HPDE6-E6E7 (cell line): ENCODE measurements around the gene CCDC9B.

ENCODE experiments used
- DNase-seq: peaks from one replicate; pipeline ENCODE4 v3.0.0; 2011; ENCODE audit warnings: missing footprints; ENCODE audit errors: extremely low spot score

The CCDC9B gene

GRCh38 chr15:40310001-40310959, 30.5 kb downstream of the CCDC9B start:
- no peak for DNase-seq

- DNase-seq: no peak
Observed at GRCh38 chr15:40309344-40309862, 31.3 kb downstream of the CCDC9B start.

DNA sequence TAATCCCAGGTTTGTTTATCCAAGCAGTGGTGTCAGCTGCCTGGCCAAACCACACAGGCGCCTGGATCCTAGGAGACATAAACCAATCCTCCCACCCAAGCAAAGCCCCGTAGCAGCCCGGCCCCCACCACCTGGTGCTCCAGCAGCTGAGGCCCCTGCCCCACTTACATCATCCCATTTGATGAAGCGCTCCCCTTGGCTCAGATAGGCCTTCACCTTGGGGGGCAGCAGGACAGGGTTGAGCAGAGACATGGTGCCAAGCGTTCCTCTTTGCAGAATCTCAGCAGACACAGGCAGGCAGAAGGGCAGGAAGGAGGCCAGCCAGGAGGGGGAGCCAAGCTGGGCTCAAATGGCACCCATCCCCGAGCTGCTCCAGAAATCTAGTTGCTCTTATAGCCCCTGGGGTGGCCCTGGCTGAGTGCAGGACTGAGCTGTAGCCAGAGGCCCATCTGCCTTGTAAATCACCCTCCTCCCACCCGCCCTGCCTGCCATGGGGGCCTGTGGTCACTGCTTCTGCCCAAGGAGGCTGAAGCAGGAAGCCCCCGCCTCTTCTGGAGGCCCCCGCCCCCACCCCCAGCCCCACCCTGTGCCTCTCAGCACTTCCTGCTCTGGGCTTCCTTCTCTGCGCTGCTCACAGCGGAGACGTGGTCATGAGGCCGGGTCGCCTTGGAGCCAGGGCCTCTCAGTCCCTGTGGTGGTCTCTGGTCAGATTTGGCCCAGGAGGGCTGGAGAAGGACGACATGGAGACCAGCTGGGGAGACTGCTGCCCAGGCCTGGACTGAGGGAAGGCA, 33.1 kb downstream of the CCDC9B start, which contains the start of gene PLCB2:
PLCB2 (minus strand) TSS at position 515 of the 791 bp plus-strand sequence; CDS start at position 252, 263 bp downstream.
- DNase-seq: no peak

- no peak for DNase-seq
Observed at GRCh38 chr15:40306908-40307307, 33.8 kb downstream of the CCDC9B start.

- no peak for DNase-seq
Observed at GRCh38 chr15:40306371-40306770, 34.4 kb downstream of the CCDC9B start.

DNA sequence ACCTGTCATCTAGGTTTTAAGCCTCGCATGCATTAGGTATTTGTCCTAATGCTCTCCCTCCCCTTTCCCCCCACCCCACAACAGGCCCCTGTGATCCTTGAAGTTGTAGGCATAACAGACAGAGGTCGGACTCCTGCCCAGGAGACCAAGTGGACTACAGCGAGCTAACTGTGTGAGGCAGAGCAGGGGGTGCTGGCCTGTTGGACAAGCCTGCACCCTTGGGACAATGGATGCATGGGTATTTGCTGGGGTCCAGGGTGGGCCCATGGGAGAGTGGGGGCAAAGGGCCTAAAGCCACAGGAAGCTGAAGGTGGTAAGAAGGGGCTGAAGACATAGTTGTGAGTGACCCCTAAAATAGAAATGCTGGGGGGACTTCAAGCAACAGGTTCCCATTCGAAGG, 35.5 kb downstream of the CCDC9B start:
- no peak for DNase-seq

DNA sequence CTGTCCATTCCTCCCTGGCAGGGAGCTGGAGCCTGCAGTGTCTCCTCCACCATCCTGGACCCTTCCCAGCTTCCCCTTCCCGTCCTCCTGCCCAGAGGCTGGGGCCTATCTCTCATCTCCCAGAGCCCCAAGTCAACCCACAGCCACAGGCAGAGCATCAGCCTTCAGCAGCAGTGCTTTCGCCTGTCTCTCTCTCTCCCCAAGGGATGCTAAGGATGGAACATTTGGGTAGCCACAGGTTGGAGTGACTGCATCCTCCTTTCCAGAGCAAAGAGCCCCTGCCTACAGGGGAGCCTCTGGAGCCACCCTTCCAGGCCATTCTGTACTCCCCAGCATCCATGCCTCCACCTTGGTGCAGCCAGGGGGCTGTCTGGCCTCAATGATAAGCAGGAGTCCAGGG, 37.2 kb downstream of the CCDC9B start:
- DNase-seq: no peak

- no peak for DNase-seq
Observed at GRCh38 chr15:40302981-40303380, 37.8 kb downstream of the CCDC9B start.

GRCh38 chr15:40302288-40302886, 38.4 kb downstream of the CCDC9B start:
- DNase-seq: no peak

GRCh38 chr15:40301467-40302179, 39.1 kb downstream of the CCDC9B start:
- no peak for DNase-seq

- no peak for DNase-seq
Observed at GRCh38 chr15:40300771-40301170, 40.0 kb downstream of the CCDC9B start.

DNA sequence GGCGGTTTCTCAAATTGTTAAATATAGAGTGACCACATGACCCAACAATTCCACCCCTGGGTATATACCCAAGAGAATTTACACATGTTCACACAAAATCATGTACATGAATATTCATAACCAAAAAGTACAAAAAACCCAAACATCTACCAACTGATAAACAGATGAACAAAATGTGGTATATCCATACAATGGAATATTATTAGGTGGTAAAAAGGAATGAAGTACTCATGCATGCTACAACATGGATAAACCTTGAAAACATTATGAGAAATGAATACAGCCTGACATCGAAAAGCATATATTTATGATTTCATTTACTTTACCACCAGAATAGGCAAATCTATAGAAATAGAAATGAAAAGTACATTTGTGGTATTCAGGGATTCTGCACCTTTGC, 40.4 kb downstream of the CCDC9B start:
- no peak for DNase-seq

- DNase-seq: no peak
Observed at GRCh38 chr15:40298216-40298935, 42.4 kb downstream of the CCDC9B start.

DNA sequence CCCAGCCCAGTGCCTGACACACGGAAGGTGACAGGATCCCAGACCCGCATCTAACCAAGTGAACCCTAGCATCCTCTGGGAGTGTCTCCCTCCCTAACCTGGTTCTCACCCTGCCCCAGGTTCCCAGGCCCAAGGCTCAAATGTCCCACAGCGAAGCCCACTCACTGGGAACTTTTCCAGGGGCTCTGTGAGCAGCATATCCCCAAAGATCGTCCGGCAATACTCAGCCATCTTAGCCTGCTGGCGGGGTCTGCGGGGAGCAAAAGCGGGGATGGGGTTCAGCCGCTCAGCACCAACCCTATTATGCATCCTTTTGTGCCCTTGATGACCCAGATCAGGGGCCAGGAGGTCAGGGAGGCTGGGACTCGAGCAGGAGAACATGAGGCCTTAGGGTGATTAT, 43.4 kb downstream of the CCDC9B start:
- DNase-seq: no peak

- no peak for DNase-seq
Observed at GRCh38 chr15:40296561-40297230, 44.0 kb downstream of the CCDC9B start.

- DNase-seq: no peak
Observed at GRCh38 chr15:40295877-40296560, 44.7 kb downstream of the CCDC9B start.

DNA sequence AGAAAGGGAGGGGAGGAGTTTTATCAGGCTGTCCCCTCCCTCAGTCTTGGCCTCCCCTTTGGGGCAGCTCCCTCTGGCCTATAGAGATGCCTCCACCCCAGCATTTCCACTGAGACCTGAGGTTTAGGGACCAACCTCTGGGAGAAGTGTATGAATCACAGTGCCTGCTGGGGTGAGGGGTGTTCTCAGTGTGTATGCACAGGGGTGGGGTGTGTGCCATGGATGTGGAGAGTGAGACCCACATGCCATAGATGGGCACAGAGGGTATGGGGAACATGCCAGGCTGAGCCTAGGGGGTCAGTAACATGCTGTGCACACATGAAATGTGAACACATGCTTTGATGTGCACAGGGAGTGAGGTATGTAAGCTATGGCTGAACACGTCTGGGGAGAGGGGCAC, 45.4 kb downstream of the CCDC9B start:
- DNase-seq: no peak

GRCh38 chr15:40293905-40294895, 46.5 kb downstream of the CCDC9B start:
- DNase-seq: no peak
